Muscle layer of duodenum (tissue), 2 donors: ENCODE measurements around the gene RPL41.

Source experiments
- H3K27ac ChIP-seq: one replicate; pipeline ENCODE4 v1.7.0; 2013; ENCODE audit warnings: mild to moderate bottlenecking, low read length
- H3K27me3 ChIP-seq: one replicate; pipeline ENCODE4 v1.7.0; 2013; ENCODE audit warnings: low read depth, mild to moderate bottlenecking, control low read depth, low read length
- H3K36me3 ChIP-seq, 2 donors: one replicate each; pipeline ENCODE4 v1.7.0; 2013; ENCODE audit warnings: low read length in 2 of 2, control low read depth in 1 of 2, mild to moderate bottlenecking in 1 of 2; ENCODE audit not compliant: insufficient read depth in 2 of 2, control insufficient read depth in 1 of 2
- H3K4me1 ChIP-seq, 2 donors: one replicate each; pipeline ENCODE4 v1.7.0; 2013; ENCODE audit warnings: low read length in 2 of 2, mild to moderate bottlenecking in 2 of 2, control low read depth in 1 of 2, moderate library complexity in 1 of 2; ENCODE audit not compliant: insufficient read depth in 2 of 2, control insufficient read depth in 1 of 2
- H3K4me3 ChIP-seq, 2 donors: one replicate each; pipeline ENCODE4 v1.7.0; 2013; ENCODE audit warnings: low read length in 2 of 2, low read depth in 1 of 2, mild to moderate bottlenecking in 1 of 2
- H3K9me3 ChIP-seq, 2 donors: one replicate each; pipeline ENCODE4 v1.7.0; 2013; ENCODE audit warnings: low read length in 2 of 2, control low read depth in 1 of 2, mild to moderate bottlenecking in 1 of 2; ENCODE audit not compliant: control insufficient read depth in 1 of 2
- donor health status: healthy.

The RPL41 gene

DNA sequence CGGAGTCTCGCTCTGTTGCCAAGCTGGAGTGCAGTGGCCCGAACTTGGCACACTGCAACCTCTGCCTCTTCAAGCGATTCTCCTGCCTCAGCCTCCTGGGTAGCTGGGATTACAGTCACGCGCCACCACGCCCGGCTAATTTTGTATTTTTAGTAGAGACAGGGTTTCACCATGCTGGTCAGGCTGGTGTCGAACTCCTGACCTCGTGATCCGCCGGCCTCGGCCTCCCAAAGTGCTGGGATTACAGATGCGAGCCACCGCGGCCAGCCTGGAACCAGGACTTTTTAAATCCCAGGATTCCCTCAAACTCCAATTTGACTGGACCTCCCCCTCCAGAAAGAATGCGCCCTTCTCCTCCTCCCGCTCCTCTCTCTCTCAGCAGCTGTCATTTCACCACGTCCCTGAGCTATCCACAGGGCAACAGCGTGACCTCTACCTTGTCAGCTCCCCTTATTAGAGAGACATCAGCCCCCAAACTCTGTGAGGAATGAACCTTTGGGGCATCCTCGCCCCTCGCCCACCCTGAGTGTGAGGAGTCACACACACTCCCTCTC is 13.6 kb downstream of the RPL41 start:
- Histone ChIP-seq H3K9me3 (no peaks in the 10 kb centered on the region), H3K36me3 (peaks cover 37 to 41% of the 10 kb centered on the region in 2 donors), H3K27me3 (no peaks in the 10 kb centered on the region), H3K4me1 (peaks cover 18 to 36% of the 10 kb centered on the region in 2 donors), H3K27ac (peak overlapping the region; percentile 60), H3K4me3 (peak overlapping the region; percentile 11 to 94)

DNA sequence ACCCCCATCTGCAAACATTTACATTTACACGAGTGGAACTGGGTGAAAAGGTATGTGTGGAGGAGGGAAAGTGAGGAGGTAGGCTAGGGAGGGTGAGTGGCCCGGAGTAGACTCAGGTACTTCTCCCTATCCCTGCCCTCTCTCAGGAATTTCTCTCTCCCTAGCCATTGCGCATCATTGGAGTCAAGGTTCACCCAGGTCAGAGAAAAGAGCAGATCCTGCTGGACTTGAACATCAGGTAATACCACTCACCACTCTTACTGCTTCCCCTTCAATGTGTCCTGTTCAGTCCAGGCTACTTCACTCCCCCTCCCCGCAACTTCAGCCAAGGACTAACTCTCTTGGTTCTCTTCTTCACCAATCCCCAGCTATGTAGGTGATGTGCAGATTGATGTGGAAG is 14.4 kb downstream of the RPL41 start:
- H3K36me3 ChIP-seq, result peaks cover 39 to 45% of the 10 kb centered on the region in 2 donors

DNA sequence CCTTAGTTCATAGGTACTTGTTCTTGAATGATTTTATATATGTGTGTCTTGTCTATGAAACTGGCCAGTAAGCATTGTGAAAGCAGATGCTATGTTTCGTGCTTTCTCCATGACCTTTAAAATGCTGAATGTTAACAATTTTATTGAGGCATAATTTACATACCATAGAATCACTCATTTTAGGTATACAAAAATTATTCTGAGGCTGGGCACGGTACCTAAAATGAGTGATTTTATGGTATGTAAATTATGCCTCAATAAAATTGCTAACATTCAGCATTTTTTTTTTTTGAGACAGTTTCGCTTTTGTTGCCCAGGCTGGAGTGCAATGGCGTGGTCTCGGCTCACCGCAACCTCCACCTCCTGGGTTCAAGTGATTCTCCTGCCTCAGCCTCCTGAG is 18.5 kb downstream of the RPL41 start:
- Histone ChIP-seq H3K27ac (no peak overlapping the region), H3K9me3 (no peaks in the 10 kb centered on the region), H3K36me3 (peaks cover 65 to 82% of the 10 kb centered on the region in 2 donors), H3K27me3 (no peaks in the 10 kb centered on the region), H3K4me1 (peaks cover 0 to 5% of the 10 kb centered on the region in 2 donors), H3K4me3 (no peak overlapping the region)

More for the DNA sequence above, 14.4 kb downstream of the RPL41 start:
- H3K4me3 ChIP-seq, result no peak overlapping the region
- H3K27ac ChIP-seq, result no peak overlapping the region
- no peaks in the 10 kb centered on the region for H3K27me3 ChIP-seq
- no peaks in the 10 kb centered on the region for H3K9me3 ChIP-seq
- peaks cover 17 to 28% of the 10 kb centered on the region in 2 donors for H3K4me1 ChIP-seq

DNA sequence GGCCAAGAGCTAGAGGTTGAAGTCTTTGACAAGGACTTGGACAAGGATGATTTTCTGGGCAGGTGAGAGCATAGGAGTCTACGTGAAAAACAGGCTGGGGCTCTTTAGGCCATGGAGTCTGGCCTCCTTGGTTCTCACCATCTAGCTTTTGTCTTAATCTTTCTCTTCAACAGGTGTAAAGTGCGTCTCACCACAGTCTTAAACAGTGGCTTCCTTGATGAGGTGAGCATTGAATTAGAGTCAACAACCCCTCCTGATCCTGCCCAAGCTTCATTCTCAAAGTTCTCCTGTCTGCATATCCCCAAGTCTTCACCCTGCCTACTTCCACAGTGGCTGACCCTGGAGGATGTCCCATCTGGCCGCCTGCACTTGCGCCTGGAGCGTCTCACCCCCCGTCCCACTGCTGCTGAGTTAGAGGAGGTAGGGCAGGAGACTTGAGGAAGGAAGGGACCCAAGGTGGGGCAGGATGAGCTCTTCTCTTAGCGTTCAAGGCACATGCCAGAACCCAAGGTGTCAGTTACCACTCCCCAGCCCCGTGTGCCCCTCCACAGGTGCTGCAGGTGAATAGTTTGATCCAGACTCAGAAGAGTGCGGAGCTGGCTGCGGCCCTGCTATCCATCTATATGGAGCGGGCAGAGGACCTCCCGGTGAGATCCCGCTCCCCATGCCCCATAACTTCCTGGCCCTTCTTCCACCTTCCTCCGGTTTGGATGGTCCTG is 21.6 kb downstream of the RPL41 start:
- H3K27me3 ChIP-seq, result no peaks in the 10 kb centered on the region
- H3K27ac ChIP-seq, result no peak overlapping the region
- H3K4me3 ChIP-seq, result no peak overlapping the region
- H3K36me3 ChIP-seq, result peaks cover 65 to 82% of the 10 kb centered on the region in 2 donors
- no peaks in the 10 kb centered on the region for H3K9me3 ChIP-seq
- H3K4me1 ChIP-seq, result peaks cover 0 to 6% of the 10 kb centered on the region in 2 donors

DNA sequence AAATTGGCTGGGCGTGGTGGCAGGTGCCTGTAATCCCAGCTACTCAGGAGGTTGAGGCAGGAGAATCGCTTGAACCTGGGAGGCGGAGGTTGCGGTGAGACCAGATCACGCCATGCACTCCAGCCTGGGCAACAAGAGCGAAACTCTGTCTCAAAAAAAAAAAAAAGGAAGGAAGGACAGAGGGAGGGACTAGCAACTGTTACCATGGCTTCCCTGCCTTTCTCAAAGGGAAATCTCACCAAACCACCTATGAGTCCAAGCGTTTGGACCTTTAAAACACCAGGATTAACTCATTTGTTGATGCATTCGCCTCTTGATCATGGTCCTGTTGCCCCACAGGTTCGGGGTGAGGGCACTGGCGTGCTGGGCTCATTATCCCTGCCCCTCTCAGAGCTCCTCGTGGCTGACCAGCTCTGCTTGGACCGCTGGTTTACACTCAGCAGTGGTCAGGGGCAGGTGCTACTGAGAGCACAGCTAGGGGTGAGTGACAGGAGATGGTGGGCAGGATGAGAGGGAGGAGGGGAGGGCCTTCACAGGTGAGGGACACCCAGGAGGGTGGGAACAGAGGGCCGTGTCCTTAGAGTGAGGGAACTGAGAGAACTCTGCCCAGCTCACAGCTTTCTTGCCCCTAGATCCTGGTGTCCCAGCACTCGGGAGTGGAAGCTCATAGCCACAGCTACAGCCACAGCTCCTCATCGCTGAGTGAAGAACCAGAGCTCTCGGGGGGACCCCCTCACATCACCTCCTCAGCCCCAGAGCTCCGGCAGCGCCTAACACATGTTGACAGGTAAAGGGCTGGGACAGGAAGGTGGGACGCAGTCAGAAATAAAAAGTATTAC is 25.7 kb downstream of the RPL41 start:
- H3K27me3 ChIP-seq, result no peaks in the 10 kb centered on the region
- peaks cover 47 to 73% of the 10 kb centered on the region in 2 donors for H3K36me3 ChIP-seq
- H3K9me3 ChIP-seq, result no peaks in the 10 kb centered on the region
- H3K4me3 ChIP-seq, result no peak overlapping the region
- peaks cover 0 to 19% of the 10 kb centered on the region in 2 donors for H3K4me1 ChIP-seq
- no peak overlapping the region for H3K27ac ChIP-seq

DNA sequence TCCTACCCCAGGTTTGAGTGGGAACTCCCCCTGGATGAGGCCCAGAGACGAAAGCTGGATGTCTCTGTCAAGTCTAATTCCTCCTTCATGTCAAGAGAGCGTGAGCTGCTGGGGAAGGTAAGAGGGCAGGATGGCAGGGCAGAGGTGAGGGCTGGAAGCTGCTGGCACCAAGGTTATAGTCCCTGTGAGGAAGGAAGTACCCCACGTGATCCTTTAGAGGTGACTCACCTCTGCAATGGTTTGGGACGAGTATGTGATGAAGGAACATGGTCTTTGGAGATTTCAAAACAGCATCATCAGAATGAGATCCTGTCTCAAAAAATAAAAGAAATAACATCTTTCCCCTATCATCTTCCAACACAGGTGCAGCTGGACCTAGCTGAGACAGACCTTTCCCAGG is 26.8 kb downstream of the RPL41 start:
- Histone ChIP-seq H3K27me3 (no peaks in the 10 kb centered on the region), H3K27ac (no peak overlapping the region)

DNA sequence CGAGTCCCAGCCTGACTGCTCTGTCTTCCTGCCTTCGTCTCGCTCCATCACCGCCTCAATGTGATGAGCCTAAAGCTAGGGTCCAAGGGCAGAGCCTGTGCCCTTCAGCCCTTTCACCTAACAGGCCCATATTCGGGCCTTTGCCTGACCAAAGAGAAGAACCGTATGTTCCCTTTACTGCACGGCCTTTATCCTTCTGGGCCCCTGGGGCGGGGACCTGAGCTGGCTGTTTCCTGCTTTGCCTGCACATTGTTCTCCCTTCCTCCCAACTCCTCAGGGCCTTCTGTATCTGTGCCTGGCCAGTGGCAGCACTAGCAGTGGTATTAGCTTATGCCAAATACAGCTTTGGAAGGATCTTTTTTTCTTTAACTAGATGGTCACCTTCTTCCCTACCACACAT is 27.4 kb downstream of the RPL41 start:
- H3K27me3 ChIP-seq, result no peaks in the 10 kb centered on the region
- no peaks in the 10 kb centered on the region for H3K9me3 ChIP-seq
- peaks cover 0 to 21% of the 10 kb centered on the region in 2 donors for H3K4me1 ChIP-seq
- H3K27ac ChIP-seq, result no peak overlapping the region
- peaks cover 30 to 56% of the 10 kb centered on the region in 2 donors for H3K36me3 ChIP-seq
- H3K4me3 ChIP-seq, result no peak overlapping the region

More for the DNA sequence above, 26.8 kb downstream of the RPL41 start:
- no peak overlapping the region for H3K4me3 ChIP-seq
- no peaks in the 10 kb centered on the region for H3K9me3 ChIP-seq
- H3K4me1 ChIP-seq, result peaks cover 0 to 21% of the 10 kb centered on the region in 2 donors
- H3K36me3 ChIP-seq, result peaks cover 37 to 63% of the 10 kb centered on the region in 2 donors

DNA sequence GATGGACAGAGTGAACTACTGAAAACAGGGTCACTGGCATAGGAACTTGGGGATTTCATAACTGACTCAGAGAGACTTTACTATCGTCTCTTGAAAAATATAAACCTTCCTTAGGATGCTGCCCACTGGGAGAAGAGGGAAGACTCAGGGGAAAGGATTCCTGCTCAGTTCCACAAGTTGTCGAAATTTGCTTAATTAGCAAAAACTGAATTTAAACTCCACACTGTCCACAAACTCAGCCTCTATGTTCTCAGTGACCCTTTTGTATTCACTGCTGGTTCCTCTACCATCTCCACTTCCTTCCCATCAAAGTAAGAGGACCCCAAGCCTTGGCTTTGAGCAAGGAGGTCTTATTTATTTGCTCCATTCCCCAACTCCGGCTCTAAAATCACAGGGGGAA is 28.8 kb downstream of the RPL41 start:
- no peaks in the 10 kb centered on the region for H3K9me3 ChIP-seq
- H3K4me3 ChIP-seq, result no peak overlapping the region
- no peak overlapping the region for H3K27ac ChIP-seq
- peaks cover 30 to 43% of the 10 kb centered on the region in 2 donors for H3K36me3 ChIP-seq
- H3K27me3 ChIP-seq, result no peaks in the 10 kb centered on the region
- H3K4me1 ChIP-seq, result peaks cover 0 to 21% of the 10 kb centered on the region in 2 donors

DNA sequence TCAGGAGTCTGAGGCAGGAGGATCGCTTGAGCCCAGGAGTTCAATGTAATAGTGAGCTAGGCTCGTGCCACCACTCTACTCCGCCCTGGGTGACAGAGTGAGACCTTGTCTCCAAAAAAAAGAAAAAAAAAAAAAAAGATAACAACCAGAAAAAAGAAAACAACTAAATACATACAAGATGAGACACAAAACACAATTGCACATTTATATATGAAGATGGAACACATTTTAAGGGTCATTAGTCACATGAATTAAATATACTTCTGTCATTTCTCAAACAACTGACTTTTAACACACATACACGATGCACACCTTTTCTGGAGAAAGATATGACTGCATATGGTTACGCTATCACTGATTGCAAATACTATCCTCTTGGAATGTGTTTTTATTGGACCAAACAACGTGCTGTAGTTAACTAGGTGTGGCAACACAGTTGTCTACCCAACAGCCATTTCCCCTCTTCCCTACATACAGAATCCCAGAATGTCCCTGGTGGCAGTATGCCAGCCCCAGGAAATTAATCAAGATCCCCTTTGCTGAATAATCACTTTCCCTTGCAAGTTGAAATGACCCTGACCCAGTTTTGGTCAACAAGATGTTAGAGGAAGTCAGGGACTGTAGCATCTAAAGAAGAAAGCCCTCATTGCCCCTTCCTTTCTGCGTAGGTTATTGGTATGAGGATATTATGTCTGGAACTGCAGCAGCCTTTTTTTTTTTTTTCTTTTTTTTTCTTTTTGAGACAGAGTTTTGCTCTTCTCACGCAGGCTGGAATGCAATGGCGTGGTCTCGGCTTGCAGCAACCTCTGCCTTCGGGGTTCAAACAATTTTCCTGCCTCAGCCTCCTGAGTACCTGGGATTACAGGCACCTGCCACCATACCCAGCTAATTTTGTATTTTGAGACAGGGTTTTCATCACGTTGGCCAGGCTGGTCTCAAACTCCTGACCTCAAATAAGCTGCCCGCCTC is 30.3 kb downstream of the RPL41 start:
- Histone ChIP-seq H3K4me1 (peaks cover 6 to 29% of the 10 kb centered on the region in 2 donors), H3K27ac (no peak overlapping the region), H3K4me3 (no peak overlapping the region), H3K27me3 (no peaks in the 10 kb centered on the region), H3K36me3 (peaks cover 21 to 34% of the 10 kb centered on the region in 2 donors), H3K9me3 (no peaks in the 10 kb centered on the region)

DNA sequence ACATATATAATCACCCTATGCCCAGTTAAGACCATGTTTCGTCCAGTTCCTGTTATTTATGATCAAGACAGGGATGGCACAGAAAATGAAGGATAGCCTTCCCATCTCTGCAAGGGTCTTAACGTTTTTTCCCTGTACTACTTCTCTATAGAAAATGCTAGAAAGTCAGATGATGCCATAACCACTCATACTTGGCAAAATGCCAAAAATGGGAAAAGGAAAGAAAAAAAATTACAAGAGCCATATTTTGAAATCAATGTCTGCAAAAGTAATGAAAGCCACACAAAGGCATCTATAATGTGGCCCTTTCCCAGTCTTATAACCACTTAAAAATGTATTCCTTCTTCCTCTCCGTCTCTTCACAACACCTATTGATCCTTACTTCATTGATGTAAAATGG is 34.1 kb downstream of the RPL41 start:
- no peak overlapping the region for H3K27ac ChIP-seq
- H3K4me1 ChIP-seq, result peaks cover 16 to 31% of the 10 kb centered on the region in 2 donors
- no peaks in the 10 kb centered on the region for H3K27me3 ChIP-seq
- H3K4me3 ChIP-seq, result no peak overlapping the region
- H3K9me3 ChIP-seq, result no peaks in the 10 kb centered on the region
- no peaks in the 10 kb centered on the region for H3K36me3 ChIP-seq
